DND-41 (cell line): ENCODE data around the gene FBXW8.
A peak's percentile ranks its signal among the peaks of the same experiment; 100 is the strongest.

Experiments used
- ATAC-seq: fragments of 200-7000 bp; cut with Tn5 transposase; 3 replicates; pipeline ENCODE4 v1.9.1; 2021; ENCODE audit warnings: low read depth; ENCODE audit not compliant: insufficient read depth
- DNase-seq: peaks from one replicate; pipeline ENCODE4 v3.0.0-alpha.2; 2020
- H2AFZ ChIP-seq: 2 replicates; pipeline ENCODE4 v1.6.0; 2012; ENCODE audit warnings: low read depth, low read length
- H3K27ac ChIP-seq: 2 replicates; pipeline ENCODE4 v1.5.1; 2012; ENCODE audit warnings: low read length, inconsistent platforms
- H3K27me3 ChIP-seq: fragments of 200-600 bp; sonication (generic); 2 replicates; pipeline ENCODE4 v1.6.0; 2012; ENCODE audit warnings: low read length, mild to moderate bottlenecking, inconsistent platforms; ENCODE audit not compliant: insufficient read depth, poor library complexity
- H3K36me3 ChIP-seq: 2 replicates; pipeline ENCODE4 v1.5.1; 2012; ENCODE audit warnings: low read length, inconsistent platforms; ENCODE audit not compliant: insufficient read depth
- H3K4me1 ChIP-seq: 2 replicates; pipeline ENCODE4 v1.5.1; 2012; ENCODE audit warnings: mild to moderate bottlenecking, low read length; ENCODE audit not compliant: insufficient read depth
- H3K4me2 ChIP-seq: 2 replicates; pipeline ENCODE4 v1.6.0; 2012; ENCODE audit warnings: mild to moderate bottlenecking, moderate library complexity, low read length, inconsistent platforms; ENCODE audit not compliant: insufficient read depth
- H3K4me3 ChIP-seq, 2 experiments: fragments of 200-600 bp in 1 of 2; shearing (Covaris generic) in 1 of 2; 2 replicates each; pipeline ENCODE4 v1.5.1; 2012 to 2016; ENCODE audit warnings: inconsistent platforms in 2 of 2, low read length in 2 of 2, mild to moderate bottlenecking in 2 of 2, low read depth in 1 of 2, moderate library complexity in 1 of 2
- H3K79me2 ChIP-seq: 2 replicates; pipeline ENCODE4 v1.6.0; 2012; ENCODE audit warnings: low read length, inconsistent platforms; ENCODE audit not compliant: insufficient read depth
- H3K9ac ChIP-seq: 2 replicates; pipeline ENCODE4 v1.6.0; 2012; ENCODE audit warnings: low read depth, mild to moderate bottlenecking, inconsistent platforms, low read length, moderate library complexity
- H3K9me3 ChIP-seq: 2 replicates; pipeline ENCODE4 v1.5.1; 2012; ENCODE audit warnings: low read length, moderate library complexity, mild to moderate bottlenecking, inconsistent platforms; ENCODE audit not compliant: insufficient read depth, severe bottlenecking
- H4K20me1 ChIP-seq: 2 replicates; pipeline ENCODE4 v1.6.0; 2012; ENCODE audit warnings: low read length; ENCODE audit not compliant: insufficient read depth
- CTCF ChIP-seq: IDR thresholded peaks from 2 replicates; pipeline ENCODE4 v1.5.1; 2012; ENCODE audit warnings: borderline replicate concordance, low read length, moderate library complexity, mild to moderate bottlenecking; ENCODE audit not compliant: poor library complexity, severe bottlenecking; ENCODE audit errors: extremely low read depth
- EZH2 ChIP-seq: IDR thresholded peaks from 3 replicates; pipeline ENCODE4 v1.6.1; 2012; ENCODE audit warnings: borderline replicate concordance, low read depth, mild to moderate bottlenecking, moderate library complexity, low read length, inconsistent platforms; ENCODE audit not compliant: severe bottlenecking

FBXW8 gene

GRCh38 chr12:117042862-117043261, 132.1 kb downstream of the FBXW8 start:
- TF ChIP-seq CTCF = no peak
- no peak for TF ChIP-seq EZH2
- Histone ChIP-seq H3K9ac (no peak overlapping the region), H2AFZ (no peak overlapping the region), H3K9me3 (no peaks in the 10 kb centered on the region), H3K4me1 (no peaks in the 10 kb centered on the region), H3K79me2 (no peaks in the 10 kb centered on the region), H3K27me3 (no peaks in the 10 kb centered on the region), H3K36me3 (peaks cover 40% of the 10 kb centered on the region), H3K4me2 (no peak overlapping the region), H4K20me1 (no peaks in the 10 kb centered on the region), H3K27ac (no peak overlapping the region), H3K4me3 (no peak overlapping the region)
- ATAC-seq (no peak), DNase-seq (no peak)

- Histone ChIP-seq H3K9me3 (no peaks in the 10 kb centered on the region), H3K4me3 (no peak overlapping the region), H3K4me1 (no peaks in the 10 kb centered on the region), H3K4me2 (no peak overlapping the region), H3K27me3 (no peaks in the 10 kb centered on the region), H2AFZ (no peak overlapping the region), H3K79me2 (no peaks in the 10 kb centered on the region), H3K27ac (no peak overlapping the region), H3K36me3 (peaks cover 43% of the 10 kb centered on the region), H3K9ac (no peak overlapping the region), H4K20me1 (no peaks in the 10 kb centered on the region)
- DNase-seq = no peak
- no peak for ATAC-seq
- TF ChIP-seq EZH2 = no peak
- TF ChIP-seq CTCF = no peak
Measured at GRCh38 chr12:117044311-117044710, 133.6 kb downstream of the FBXW8 start.

GRCh38 chr12:117044790-117045159, 134.0 kb downstream of the FBXW8 start:
- H3K27ac ChIP-seq = peak overlapping the region; percentile 40; the same call in 1 of the 2 replicates
- ATAC-seq = no peak
- no peaks in the 10 kb centered on the region for H3K4me1 ChIP-seq
- DNase-seq = no peak
- no peak overlapping the region for H3K9ac ChIP-seq
- no peak overlapping the region for H2AFZ ChIP-seq
- TF ChIP-seq EZH2 (no peak), CTCF (no peak)
- no peaks in the 10 kb centered on the region for H3K9me3 ChIP-seq
- peaks cover 41% of the 10 kb centered on the region for H3K36me3 ChIP-seq
- no peaks in the 10 kb centered on the region for H3K79me2 ChIP-seq
- no peaks in the 10 kb centered on the region for H4K20me1 ChIP-seq
- no peak overlapping the region for H3K4me2 ChIP-seq
- no peak overlapping the region for H3K4me3 ChIP-seq
- H3K27me3 ChIP-seq = no peaks in the 10 kb centered on the region
